Ectodermal cell (in vitro differentiated cells): Measurements from ENCODE around the gene HRH2.
"Not testable (repeated sequence)": the region's sequence is repeated elsewhere in the genome, so short reads cannot be mapped to it uniquely, and the experiment has no call there.

Experiments used
- H3K27ac ChIP-seq: 2 replicates; pipeline ENCODE4 v1.7.0; 2013; ENCODE audit warnings: mild to moderate bottlenecking, low read depth, low read length; ENCODE audit not compliant: insufficient read depth, poor library complexity, severe bottlenecking
- H3K27me3 ChIP-seq: 2 replicates; pipeline ENCODE4 v1.7.0; 2013; ENCODE audit warnings: mild to moderate bottlenecking, low read length; ENCODE audit not compliant: insufficient read depth, control insufficient read depth, poor library complexity, severe bottlenecking
- H3K36me3 ChIP-seq: one replicate; pipeline ENCODE4 v1.7.0; 2013; ENCODE audit warnings: low read length; ENCODE audit not compliant: control insufficient read depth, insufficient read depth
- H3K4me1 ChIP-seq: one replicate; pipeline ENCODE4 v1.7.0; 2013; ENCODE audit warnings: low read length; ENCODE audit not compliant: control insufficient read depth, insufficient read depth
- H3K4me3 ChIP-seq: 2 replicates; pipeline ENCODE4 v1.7.0; 2013; ENCODE audit warnings: low read depth, low read length, control low read depth; ENCODE audit not compliant: insufficient read depth
- H3K9me3 ChIP-seq: 2 replicates; pipeline ENCODE4 v1.7.0; 2013; ENCODE audit warnings: mild to moderate bottlenecking, low read length, moderate library complexity; ENCODE audit not compliant: control insufficient read depth
- WGBS, 2 experiments: methylation state at CpG; one replicate each; pipeline ENCODE4 v1.1.7; 2013; ENCODE audit warnings: missing lambda C conversion rate in 2 of 2; 5-methylcytosine and 5-hydroxymethylcytosine counted together

The HRH2 gene

DNA sequence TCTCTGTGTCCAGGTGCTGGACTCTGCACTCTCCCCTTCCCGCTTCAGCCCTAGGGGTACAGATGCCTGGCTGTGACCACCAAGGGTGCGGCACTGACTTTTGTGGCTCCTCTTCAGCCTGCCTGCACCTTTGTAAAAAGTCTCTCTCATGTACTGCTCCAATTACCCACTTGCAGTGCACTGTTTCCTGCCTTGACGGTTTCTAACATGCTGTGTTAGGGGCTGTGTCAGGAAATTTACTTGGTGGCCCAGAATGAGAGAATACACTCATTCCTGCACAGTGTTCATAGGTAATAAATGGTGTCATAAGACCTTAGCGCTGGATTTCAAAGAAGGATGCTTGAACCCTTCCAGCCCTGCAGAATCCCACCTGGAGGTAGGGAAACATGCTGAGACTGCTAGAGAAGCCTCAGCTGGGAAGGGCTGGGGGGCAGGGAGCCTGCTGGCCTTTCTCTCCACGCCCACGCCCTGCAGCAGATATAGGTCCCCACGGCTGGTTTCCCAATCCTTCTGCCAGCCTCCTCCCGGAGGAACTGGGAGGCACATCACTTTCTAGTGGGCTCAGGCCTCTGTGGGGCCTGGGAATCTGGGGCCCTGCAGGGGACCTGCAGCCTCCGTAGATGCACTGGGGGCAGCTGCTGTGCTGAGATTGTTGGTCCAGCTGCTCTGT is 17.6 kb upstream of the HRH2 start:
- Histone ChIP-seq H3K4me3 (no peak overlapping the region), H3K27ac (no peak overlapping the region), H3K9me3 (no peaks in the 10 kb centered on the region), H3K36me3 (no peaks in the 10 kb centered on the region), H3K27me3 (no peaks in the 10 kb centered on the region), H3K4me1 (peaks cover 16% of the 10 kb centered on the region)
- WGBS, 2 experiments = 53 to 54% methylated on average over 9 of the region's 9 CpGs

DNA sequence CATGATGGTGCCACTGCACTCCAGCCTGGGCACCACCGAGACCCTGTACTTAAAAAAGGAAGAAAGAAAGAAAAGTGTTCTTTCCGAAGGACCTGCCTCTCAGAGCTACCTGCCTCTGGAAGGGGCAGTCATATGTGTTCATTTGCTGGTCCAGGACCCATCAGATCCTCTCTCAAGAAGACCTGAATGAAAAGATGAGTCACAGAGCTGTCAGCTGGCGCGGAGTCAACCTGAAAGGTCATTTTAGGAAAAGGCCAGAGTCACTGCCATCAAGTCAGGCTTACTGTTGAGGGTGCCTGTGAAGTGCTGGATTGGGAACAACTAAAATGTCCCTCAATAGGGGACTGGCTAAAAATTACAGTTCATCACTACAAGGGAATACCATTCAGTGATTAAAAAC is 14.9 kb upstream of the HRH2 start:
- Histone ChIP-seq H3K27me3 (no peaks in the 10 kb centered on the region), H3K4me1 (peaks cover 16% of the 10 kb centered on the region), H3K36me3 (no peaks in the 10 kb centered on the region), H3K4me3 (no peak overlapping the region), H3K27ac (no peak overlapping the region), H3K9me3 (no peaks in the 10 kb centered on the region)
- 95 to 96% methylated on average over 4 of the region's 4 CpGs for WGBS, 2 experiments

- no peaks in the 10 kb centered on the region for H3K4me1 ChIP-seq
- WGBS, 2 experiments = 92 to 94% methylated on average over 3 of the region's 3 CpGs
- H3K4me3 ChIP-seq = no peak overlapping the region
- H3K36me3 ChIP-seq = no peaks in the 10 kb centered on the region
- no peak overlapping the region for H3K27ac ChIP-seq
- H3K27me3 ChIP-seq = no peaks in the 10 kb centered on the region
- no peaks in the 10 kb centered on the region for H3K9me3 ChIP-seq
These were observed 11.6 kb upstream of the HRH2 start for GRCh38 chr5:175646251-175646650.

DNA sequence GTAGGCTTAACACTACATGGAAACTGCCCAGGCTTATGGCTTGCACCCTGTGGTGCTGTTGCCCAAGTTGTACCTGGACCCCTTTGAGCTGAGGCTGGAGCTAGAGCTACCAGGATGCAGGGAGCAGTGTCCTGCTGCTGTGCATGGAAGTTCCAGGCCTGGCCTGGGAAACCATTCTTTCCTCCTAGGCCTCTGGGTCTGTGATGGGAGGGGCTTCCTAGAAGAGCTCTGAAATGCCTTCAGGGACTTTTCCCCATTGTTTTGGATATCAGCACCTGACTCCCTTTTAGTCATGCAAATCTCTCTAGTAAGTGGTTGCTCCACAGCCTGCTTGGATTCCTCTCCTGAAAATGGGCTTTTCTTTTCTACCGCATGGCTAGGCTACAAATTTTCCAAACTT is 7.9 kb upstream of the HRH2 start:
- no peaks in the 10 kb centered on the region for H3K9me3 ChIP-seq
- H3K4me1 ChIP-seq = no peaks in the 10 kb centered on the region
- 95% methylated on average over 1 of the region's 1 CpG for WGBS, 2 experiments
- no peak overlapping the region for H3K27ac ChIP-seq
- no peaks in the 10 kb centered on the region for H3K27me3 ChIP-seq
- H3K36me3 ChIP-seq = no peaks in the 10 kb centered on the region
- H3K4me3 ChIP-seq = no peak overlapping the region

- not testable (repeated sequence) for H3K4me1 ChIP-seq
These were observed 7.3 kb upstream of the HRH2 start for GRCh38 chr5:175650430-175651205.

GRCh38 chr5:175652741-175653663 is 4.9 kb upstream of the HRH2 start:
- Histone ChIP-seq H3K9me3 (no peaks in the 10 kb centered on the region), H3K27me3 (peaks cover 17% of the 10 kb centered on the region), H3K36me3 (no peaks in the 10 kb centered on the region), H3K27ac (no peak overlapping the region), H3K4me1 (no peaks in the 10 kb centered on the region), H3K4me3 (no peak overlapping the region)
- WGBS, 2 experiments = 93 to 94% methylated on average over 11 of the region's 11 CpGs

More at GRCh38 chr5:175650430-175651205, 7.3 kb upstream of the HRH2 start:
- H3K4me3 ChIP-seq, H3K36me3 ChIP-seq, H3K9me3 ChIP-seq, H3K27me3 ChIP-seq, H3K27ac ChIP-seq: not testable (repeated sequence)

- 92 to 97% methylated on average over 4 of the region's 4 CpGs for WGBS, 2 experiments
These were observed 4.1 kb upstream of the HRH2 start for GRCh38 chr5:175653763-175654162.

DNA sequence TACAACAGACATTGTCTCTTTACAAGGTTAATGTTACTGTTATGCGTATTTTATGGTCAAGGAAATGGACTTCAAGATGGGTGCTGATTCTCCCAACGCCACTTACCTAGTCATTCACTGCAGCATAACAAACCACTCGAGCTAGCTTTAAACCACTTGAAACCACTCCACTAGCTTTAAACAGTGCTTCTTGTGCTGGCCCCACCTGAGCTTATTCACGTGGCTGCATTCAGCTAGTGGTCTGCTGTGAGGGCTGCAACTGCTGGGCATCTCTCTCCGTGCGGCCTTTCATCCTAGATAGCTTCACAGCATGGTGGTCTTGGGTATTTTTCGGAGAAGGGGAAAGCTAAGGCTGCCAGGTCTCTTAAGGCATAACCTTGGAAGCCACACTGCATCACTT is 3.5 kb upstream of the HRH2 start:
- peaks cover 31% of the 10 kb centered on the region for H3K27me3 ChIP-seq
- 87 to 88% methylated on average over 7 of the region's 7 CpGs for WGBS, 2 experiments
- H3K27ac ChIP-seq = no peak overlapping the region
- H3K36me3 ChIP-seq = no peaks in the 10 kb centered on the region
- no peak overlapping the region for H3K4me3 ChIP-seq
- no peaks in the 10 kb centered on the region for H3K4me1 ChIP-seq
- H3K9me3 ChIP-seq = no peaks in the 10 kb centered on the region

More at GRCh38 chr5:175653763-175654162, 4.1 kb upstream of the HRH2 start:
- H3K9me3 ChIP-seq = no peaks in the 10 kb centered on the region
- H3K36me3 ChIP-seq = no peaks in the 10 kb centered on the region
- H3K27ac ChIP-seq = no peak overlapping the region
- peaks cover 25% of the 10 kb centered on the region for H3K27me3 ChIP-seq
- no peak overlapping the region for H3K4me3 ChIP-seq
- no peaks in the 10 kb centered on the region for H3K4me1 ChIP-seq

GRCh38 chr5:175654807-175655206 is 3.1 kb upstream of the HRH2 start:
- no peak overlapping the region for H3K27ac ChIP-seq
- 93 to 94% methylated on average over 8 of the region's 8 CpGs for WGBS, 2 experiments
- no peaks in the 10 kb centered on the region for H3K36me3 ChIP-seq
- no peaks in the 10 kb centered on the region for H3K9me3 ChIP-seq
- no peak overlapping the region for H3K4me3 ChIP-seq
- H3K4me1 ChIP-seq = no peaks in the 10 kb centered on the region
- peaks cover 33% of the 10 kb centered on the region for H3K27me3 ChIP-seq

GRCh38 chr5:175655411-175655810 is 2.5 kb upstream of the HRH2 start:
- H3K27me3 ChIP-seq = peaks cover 33% of the 10 kb centered on the region
- no peaks in the 10 kb centered on the region for H3K9me3 ChIP-seq
- H3K27ac ChIP-seq = no peak overlapping the region
- 85 to 88% methylated on average over 2 of the region's 2 CpGs for WGBS, 2 experiments
- H3K4me1 ChIP-seq = no peaks in the 10 kb centered on the region
- H3K4me3 ChIP-seq = no peak overlapping the region
- H3K36me3 ChIP-seq = no peaks in the 10 kb centered on the region
